NCI-H1930 (cell line): ENCODE results near the gene TYRP1.
A peak's percentile ranks its signal among the peaks of the same experiment; 100 is the strongest.

Experiments
- DNase-seq, 2 experiments: peaks; one replicate each; lab custom pipeline; 2025; lab: John Stamatoyannopoulos, UW

The TYRP1 gene

DNA sequence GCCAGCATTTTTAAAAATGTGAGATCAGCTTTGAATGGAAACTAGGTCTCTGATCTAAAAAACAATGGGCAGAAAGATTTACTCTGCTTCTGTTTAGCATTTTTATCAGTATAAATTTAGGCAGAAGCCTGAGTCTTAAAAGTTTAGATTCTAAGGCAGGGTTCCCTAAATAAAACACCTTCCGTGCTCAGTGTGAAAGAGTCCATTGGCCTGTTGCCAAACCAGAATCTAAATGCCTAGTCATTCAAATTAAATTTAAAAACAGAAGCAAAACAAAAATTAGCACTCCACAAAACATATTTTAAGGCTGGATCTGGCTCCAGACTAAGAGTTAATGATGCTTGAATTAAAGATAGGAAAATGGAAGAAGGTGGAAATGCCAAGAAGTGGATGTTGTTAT, 4.5 kb downstream of the TYRP1 start:
- DNase-seq: peak in 1 of 2 experiments; percentile 14

DNA sequence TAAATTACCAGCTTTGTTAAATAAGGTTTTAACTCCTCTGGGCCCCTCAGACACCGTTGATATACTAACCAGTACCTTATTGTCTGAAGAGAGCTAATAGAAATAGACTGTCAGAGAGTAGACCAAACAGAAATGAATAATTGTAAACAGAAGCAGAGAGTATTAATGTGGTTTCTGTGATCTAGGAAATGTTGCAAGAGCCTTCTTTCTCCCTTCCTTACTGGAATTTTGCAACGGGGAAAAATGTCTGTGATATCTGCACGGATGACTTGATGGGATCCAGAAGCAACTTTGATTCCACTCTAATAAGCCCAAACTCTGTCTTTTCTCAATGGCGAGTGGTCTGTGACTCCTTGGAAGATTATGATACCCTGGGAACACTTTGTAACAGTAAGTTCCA, 5.1 kb downstream of the TYRP1 start:
- DNase-seq: no peak

DNA sequence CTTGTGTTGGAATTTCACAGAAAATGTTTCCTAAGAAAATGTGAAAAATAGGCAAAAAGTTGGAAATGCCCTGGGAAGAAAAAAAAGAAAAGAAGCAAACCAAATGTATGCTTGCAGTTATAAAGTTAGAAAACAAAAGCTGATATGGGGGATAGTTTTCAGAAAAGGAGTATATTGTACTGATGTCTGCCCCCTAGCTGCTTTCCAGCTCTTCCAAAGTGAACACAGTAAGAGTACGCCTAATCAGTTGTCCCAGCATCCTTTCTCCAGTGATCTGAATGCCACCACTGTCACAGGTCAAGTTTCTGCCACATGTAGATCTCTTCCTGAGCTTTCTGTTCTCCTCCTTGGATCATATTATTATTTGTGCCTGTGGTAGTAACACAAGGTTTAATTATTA, 5.8 kb downstream of the TYRP1 start:
- DNase-seq: no peak

DNA sequence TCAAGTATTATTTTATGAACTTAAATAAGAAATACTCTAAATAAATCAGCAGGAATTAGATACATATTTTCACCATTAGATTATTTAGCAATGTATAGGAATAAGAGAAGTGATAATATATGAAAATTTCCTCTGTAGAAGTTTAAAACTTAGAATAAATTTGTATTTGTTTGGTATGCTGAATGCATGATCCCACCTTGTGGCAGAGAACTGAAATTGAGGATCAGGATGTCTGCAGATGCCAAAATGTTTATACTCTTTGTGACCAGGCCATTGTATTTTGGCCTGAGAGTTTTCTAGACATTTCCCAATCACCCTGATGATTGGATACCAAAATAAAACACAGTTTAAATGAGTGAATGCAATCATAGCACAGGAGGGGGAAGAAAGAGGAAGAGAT, 6.3 kb downstream of the TYRP1 start:
- no peak for DNase-seq

DNA sequence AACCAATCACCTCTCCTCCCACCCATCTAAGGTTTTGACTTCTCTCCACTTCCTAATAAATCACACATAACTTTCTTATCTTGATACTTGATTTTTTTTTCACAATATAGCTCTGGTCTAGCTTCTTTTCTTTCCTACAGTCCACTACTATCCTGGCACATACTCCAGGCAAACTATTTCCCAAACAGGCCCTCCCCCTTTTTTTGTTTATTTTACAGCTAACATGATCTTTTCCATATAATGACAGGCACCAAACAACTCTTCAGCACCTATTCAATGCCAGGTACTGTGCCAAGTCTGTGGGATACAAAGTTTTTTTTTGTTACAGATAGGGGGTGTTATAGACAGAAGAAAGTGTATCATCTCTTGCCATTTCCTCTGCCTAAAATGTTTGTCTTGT, 7.9 kb downstream of the TYRP1 start:
- no peak for DNase-seq

DNA sequence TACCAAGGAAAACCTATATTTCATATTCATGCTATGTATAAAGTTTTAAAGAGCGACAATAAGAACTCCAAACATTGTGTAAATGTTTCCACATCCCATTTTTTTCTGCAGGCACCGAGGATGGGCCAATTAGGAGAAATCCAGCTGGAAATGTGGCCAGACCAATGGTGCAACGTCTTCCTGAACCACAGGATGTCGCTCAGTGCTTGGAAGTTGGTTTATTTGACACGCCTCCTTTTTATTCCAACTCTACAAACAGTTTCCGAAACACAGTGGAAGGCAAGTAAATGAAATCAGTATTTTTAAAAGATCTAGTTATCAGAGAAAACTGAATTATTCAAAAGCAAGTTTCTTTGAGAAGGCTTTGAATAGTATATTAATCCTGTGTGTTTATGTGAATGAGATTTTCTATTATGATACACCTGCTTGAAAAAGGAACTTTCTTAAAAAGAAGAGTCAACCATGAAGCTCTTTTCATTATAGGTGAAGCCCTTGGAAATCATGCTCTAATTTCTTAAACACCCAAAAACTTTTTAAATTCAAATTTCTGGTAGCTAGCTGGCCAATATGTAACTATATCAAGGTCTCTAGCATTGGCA, 9.1 kb downstream of the TYRP1 start:
- no peak for DNase-seq

DNA sequence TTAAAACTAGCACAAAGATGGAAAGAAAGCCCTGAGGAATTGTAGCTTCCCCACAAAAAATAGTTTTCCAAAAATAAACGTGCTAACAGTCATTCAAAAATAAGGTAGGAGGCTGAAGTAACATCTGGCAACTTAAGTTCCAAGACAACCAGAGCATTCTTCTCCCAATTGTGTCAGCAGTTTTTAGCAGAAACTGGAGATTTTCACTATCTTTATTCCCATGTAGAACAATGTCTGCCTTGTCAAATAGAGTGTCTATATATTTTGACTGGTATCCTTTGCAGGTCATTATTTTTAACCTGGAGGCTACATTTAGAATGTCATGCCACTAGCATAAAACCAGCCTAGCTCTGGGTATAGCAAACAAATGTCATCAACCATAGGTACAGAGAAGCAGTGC, 10.8 kb downstream of the TYRP1 start:
- DNase-seq: no peak

DNA sequence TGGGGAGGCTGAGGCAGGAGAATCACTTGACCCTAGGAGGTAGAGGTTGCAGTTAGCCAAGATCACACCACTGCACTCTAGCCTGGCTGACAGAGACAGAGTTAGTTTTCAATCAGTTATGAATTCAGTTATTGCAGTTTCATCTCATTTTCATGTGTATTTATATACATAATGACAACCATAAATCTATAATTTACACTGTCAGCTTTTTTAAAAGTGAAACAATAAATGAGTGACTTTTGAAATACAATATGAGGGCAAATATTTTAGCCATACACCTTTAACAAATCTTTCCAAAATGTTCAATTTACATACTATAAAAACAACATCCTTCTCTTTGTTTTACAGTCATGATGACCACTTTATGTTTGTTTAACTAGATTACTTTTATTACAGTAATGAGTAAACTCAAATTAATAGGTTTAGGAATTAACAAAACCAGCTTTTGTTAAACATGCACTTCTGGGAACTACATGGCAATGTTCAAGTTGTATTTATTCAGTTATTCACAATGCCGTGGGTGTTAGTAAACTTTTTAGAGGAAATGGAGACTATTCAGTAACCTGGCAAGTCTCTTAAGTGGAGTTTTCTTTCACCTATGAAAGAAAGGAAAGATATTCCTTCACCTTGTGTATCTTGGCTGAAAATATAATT, 12.7 kb downstream of the TYRP1 start:
- DNase-seq: no peak

DNA sequence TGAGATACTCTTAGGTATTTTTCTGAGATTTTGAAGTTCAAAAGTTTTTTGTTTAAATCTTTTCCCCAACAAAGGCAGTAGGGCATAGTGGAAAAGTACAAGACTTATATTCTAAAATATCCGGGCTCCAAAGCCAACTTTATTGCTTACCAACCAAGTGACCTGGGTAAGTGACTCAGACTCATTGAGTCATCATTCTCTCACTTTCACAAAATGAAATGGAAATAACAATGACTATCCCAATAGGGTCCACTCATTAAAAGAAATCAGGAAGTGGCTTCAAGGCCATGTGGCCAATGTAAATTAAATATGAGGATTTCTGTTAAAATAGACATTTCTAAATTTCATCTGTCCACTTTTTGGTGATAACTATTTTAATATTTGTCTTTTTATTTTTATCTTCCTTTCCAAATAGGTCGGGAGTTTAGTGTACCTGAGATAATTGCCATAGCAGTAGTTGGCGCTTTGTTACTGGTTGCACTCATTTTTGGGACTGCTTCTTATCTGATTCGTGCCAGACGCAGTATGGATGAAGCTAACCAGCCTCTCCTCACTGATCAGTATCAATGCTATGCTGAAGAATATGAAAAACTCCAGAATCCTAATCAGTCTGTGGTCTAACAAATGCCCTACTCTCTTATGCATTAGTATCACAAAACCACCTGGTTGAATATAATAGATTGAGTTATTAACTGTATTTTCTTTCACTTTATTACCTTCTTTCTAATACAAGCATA, 15.5 kb downstream of the TYRP1 start:
- no peak for DNase-seq

DNA sequence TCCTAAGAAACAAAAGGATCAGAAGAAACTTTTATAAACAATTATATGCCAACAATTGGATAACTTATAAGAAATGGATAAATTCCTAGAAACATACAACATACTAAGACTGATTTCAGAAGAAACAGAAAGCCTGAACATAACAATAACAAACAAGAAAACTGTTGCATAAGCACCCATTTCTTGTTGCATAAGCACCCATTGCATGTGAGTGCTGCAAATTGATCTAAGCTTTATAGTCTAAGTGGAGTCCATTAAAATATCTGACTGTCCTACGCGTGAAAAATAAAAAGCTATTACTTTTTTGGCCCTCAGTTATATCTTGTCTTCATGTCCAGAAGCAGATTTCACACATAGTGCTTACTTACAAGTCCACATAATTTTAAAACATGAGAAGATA, 19.3 kb downstream of the TYRP1 start:
- DNase-seq: no peak

DNA sequence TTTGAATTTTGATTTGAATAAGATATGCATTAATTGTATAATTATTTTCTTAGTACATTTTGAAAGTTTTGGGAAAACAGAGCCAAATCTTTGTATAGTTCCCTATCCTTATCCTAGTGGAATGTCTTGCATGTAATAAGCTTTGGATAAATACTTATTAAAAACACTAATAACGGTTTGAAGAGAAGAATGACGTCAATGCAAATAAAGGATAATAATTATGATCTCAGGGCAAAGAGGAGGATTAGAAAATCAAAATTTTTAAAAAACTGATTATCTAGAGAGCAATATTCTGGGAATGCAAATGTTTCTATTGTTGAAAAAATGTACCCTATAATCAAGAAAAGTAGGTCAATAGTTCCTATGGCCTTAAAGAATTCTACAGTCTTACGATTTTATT, 22.1 kb downstream of the TYRP1 start:
- no peak for DNase-seq

DNA sequence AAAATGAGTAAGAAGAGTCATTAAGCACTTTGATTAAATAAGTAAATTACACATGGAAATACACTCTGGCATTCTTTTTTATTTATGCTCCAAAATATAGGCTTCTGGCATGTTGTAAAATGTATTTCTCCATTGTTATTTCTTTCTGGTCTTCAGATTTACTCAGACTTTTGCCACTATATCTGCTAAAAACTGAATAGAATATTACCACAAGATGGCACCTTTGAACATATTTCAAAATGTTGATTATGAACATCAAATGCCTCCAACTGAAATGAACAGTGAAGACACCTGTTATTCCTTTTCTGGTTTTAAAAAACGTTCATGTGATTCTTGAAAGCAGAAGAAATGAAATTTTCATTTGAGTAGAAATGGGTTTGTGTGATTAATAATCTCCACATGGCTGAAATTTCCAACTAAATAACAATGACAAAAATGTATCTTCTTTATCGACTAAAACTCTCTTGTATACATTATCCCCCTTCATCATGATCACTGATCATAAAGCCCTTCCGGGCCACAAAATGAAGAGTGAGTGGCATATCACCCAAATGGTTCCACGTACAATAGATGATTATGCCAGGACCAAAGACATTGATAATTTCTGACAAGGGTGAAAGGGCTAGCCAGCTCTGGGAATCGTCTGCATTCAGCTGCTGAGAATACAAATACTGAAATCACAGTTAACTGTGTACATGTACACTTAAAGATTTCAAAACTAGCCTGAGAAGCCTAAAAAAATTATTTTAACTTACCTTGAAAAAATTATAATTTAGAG, 23.8 kb downstream of the TYRP1 start:
- DNase-seq: no peak

DNA sequence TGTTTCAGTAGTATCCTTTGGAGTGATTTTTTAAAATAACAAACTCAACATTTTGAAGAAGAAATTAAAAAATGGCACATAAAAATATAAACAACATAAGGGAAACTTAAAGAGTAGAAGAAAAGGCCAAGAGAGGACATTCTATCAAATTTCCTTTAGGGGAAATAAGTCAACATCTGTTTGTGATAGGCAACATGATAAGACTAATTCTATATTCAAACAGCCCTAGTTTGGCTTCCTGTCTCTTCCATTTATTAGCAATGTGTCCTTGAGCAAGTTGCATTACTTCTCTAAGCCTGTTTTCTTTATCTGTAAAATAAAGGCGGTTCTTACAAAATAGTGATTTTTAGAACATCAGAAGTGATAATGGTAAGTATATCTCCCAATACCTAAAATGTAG, 24.7 kb downstream of the TYRP1 start:
- no peak for DNase-seq

DNA sequence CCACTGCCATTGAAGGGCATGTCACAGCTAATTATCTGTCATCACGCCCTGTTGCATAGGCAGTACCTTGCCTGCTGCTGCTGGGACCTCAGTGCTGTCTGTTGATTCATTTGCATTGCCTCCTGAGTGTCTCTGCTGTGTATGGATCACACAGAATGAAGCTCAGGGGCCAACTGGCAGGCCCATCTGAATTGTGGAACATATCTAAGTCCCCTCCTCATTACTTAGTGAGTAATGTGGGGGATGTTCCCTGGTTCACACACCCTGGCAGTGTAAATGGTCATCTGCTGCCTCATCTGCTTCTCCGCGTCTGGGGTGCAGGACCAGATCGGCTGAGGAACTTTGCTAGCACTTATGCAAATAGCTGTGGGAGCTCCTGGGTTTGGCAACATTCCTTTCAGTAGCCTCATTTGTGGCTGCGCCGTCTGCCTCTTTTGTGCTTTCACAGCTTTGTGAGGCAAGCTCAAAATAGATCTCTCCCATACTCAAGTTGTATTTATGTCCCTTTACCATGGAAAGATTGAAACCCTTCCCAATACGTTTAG, 25.4 kb downstream of the TYRP1 start:
- no peak for DNase-seq

DNA sequence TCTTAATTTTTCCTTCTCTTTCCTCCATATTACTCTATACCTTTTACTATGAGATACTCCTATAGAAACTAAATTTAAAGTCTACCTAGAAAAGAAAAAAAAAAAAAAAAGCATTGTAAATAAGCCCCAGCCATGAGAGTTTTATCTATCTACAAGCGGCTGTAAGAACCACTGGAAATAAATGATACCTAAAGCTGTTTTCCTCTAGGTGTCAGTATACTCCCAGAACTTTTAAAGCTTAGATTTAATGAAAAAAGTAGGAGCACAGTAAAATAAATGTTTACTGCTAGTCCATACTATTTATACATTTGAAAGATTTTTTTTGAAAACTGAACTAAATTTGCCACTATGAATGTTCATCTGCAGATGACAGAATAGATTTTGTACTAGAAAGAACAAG, 26.2 kb downstream of the TYRP1 start:
- no peak for DNase-seq

DNA sequence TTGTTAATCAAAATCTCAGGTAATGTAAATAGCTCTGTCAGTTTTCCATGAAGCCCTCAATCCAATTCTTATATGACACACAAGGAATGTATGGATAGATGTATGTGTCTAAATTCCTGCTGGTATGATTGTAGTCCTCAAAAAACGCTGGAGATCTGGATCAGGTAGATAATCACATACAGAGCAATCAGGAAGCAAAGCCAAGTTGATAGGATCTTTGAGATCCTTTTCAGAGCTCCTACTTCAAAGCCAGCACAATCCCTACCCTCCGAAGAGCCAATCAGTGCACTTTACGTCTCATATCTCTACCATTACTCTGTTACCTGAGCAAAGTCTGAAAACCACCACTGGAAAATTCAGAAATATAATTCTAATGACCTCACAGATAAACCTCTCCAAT, 27.4 kb downstream of the TYRP1 start:
- no peak for DNase-seq

DNA sequence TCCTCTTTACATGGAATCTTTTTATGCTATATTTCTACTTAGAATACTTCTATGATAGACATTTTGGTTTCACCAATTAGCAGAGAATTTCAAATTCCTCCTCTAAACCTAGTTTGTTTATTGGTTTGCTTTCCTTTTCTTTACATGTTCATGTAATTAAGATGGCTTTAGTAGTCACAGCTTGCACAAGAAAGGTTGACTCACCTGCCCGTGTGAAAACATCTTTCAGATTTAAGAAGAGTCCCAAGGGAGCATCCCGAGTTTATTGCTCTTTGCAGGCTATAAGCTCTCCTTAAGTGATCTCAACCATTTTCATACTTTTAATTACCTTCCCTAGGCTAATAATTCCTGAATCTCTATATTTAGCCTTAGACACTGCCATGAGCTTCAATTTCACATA, 28.9 kb downstream of the TYRP1 start:
- peak; percentile 4 to 35 for DNase-seq

DNA sequence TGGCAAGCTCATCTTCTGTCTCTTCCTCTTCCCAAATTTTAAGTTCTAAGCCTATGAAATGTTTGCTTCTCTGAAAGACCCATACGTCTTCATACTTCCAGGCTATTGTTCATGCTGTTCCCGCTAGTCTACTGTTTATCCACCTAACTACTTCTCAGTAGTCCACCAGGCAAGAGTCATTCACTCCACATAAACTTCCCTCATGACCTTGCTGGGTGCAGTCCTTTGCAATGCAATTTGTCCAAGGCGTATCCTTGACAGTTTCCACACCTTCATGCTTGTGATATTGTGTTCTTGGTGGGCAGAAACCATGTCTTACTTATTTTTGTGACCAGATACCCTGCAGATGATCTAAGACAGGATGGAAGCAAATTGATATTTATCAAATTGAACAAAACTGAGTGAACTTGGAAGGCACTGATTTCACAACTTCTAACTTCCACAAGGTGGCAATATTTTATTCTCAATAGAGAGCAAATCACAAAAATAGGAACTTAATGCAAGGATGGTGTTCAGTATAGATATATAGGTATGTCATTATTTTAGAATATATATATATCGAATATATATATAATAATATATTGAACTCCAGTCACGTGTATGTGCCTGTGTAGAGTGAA, 30.3 kb downstream of the TYRP1 start:
- DNase-seq: no peak

DNA sequence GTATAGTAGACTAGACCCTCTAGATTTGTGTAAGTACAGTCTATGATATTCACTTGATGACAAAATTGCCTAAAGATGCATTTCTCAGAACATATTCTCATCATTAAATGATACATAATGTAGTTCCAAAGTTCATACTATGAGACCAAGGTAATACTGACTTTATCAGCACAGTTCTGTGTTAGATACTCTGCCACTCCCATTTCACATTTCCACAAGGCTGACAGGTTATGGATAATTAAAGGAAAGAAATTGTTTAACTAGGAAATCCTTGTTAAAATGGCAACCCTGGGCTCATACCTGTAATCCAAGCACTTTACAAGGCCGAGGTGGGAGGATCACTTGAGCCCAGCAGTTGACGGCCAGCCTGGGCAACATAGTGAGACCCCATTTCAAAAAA, 33.6 kb downstream of the TYRP1 start:
- no peak for DNase-seq

DNA sequence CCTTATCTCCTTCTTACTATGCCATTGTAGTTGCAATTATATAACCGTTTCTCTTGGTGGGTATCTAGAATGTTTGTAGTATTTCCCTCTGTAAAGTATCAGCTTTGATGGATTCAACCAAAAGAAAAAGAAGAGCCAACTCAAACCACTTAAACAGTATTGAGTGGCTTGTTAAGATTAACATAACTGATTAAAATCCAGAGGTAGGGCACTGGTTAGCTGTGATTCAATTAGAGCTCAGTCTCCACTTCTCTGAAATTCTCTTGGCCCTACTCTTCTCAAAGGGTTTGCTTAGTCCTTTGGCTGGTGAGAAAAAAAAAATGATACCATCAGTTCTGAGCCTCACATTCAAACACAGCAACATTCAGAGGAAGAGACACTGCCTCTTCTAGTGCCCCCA, 37.0 kb downstream of the TYRP1 start:
- no peak for DNase-seq

DNA sequence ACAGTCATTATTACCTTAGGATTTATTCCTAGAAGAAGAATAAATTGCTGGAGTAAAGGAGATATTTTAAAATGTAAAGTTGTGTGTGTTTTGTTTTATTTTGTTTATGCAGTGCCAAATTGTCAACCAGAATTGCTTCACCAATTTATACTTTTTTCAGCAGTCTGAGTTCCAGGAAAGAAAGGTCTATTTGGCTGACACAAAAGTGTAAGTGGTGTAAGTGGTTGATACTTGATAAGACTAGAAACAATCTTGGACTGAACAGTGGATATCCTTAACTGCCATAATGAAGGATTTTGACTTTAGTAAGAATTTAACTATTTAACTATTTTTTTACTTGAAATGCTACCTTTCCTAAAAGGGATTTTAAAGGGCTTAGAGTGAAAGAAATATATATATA, 37.7 kb downstream of the TYRP1 start:
- no peak for DNase-seq

DNA sequence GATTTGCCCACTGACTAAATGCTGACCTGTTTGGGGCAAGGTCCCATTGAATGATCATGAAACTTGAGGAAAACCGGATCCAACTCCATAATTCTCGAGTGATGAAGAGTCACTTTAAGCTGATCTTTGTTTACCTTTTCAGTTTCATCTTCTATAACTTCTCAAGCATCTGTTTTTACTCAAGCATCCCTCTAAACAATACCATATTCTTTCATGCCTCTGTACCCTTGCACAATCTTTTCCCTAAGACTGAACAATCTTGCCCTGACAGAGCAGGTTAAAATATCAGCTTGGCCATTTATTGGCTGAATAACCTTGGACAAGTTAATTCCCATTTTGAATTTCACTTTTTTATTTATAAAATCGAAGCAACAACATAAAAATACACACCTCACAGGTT, 39.8 kb downstream of the TYRP1 start:
- no peak for DNase-seq
